Activated CD4-positive, CD25-positive, alpha-beta regulatory T cell treated with anti-CD3 and anti-CD28 coated beads, Interleukin-2, amount 50 U/mL, for 24 hours (primary cell): ENCODE measurements around the gene ATG16L1.

Experiments used
- ATAC-seq, 2 donors: fragments of 150-1000 bp; cut with Tn5 transposase; one replicate each; pipeline ENCODE4 v1.10.0; 2021; ENCODE audit warnings: mild to moderate bottlenecking in 1 of 2, moderate library complexity in 1 of 2

Gene ATG16L1

GRCh38 chr2:233251306-233252116 lies at the start of gene ATG16L1:
Gene ATG16L1 (plus strand): TSS chr2:233251673. CDS start chr2:233251828, 155 bp downstream.
- peak; percentile 73 to 82 for ATAC-seq

- ATAC-seq, result no peak
Measured at GRCh38 chr2:233202531-233202944, 48.9 kb upstream of the ATG16L1 start.

- no peak for ATAC-seq
Measured at GRCh38 chr2:233203060-233203459, 48.4 kb upstream of the ATG16L1 start.

DNA sequence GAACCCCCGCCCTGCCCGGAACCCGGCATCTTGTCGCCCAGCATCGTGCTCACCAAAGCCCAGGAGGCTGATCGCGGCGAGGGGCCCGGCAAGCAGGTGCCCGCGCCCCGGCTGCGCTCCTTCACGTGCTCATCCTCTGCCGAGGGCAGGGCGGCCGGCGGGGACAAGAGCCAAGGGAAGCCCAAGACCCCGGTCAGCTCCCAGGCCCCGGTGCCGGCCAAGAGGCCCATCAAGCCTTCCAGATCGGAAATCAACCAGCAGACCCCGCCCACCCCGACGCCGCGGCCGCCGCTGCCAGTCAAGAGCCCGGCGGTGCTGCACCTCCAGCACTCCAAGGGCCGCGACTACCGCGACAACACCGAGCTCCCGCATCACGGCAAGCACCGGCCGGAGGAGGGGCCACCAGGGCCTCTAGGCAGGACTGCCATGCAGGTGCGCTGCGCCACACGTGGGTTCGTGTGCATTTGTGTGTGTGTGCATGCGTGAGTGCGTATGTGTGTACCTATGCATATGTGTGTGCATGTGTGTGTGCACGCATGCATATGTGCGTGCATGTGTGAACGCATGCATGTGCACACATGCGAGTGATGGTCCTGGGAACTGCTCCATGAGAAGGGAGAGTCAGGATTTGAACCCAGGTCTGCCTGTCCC lies 47.1 kb upstream of the ATG16L1 start:
- ATAC-seq, result no peak

- ATAC-seq, result no peak
Measured at GRCh38 chr2:233208382-233209116, 42.9 kb upstream of the ATG16L1 start.

GRCh38 chr2:233209117-233209532 lies 42.3 kb upstream of the ATG16L1 start:
- no peak for ATAC-seq

- no peak for ATAC-seq
Measured at GRCh38 chr2:233209533-233210171, 41.8 kb upstream of the ATG16L1 start.

DNA sequence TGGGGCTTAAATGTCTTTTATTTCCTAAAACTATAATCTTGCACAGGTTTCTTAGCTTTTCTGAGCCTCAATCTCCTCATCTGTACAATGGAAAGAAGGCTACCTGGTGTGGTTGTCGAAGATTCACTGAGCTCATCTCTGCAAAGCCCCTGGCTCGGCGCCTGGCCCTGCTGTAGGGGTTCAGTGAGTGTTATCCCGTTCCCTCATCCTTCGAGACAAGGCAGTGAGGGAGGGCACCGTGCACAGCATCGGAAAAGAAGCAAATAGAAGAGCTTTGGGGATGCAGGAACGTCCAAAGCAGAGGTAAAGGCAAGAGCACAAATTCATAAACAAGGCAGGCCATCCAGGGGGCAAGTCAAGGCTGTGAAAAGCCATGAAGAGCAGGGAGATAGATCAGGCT lies 41.2 kb upstream of the ATG16L1 start:
- ATAC-seq, result no peak

GRCh38 chr2:233210843-233211547 lies 40.5 kb upstream of the ATG16L1 start:
- no peak for ATAC-seq

GRCh38 chr2:233211548-233211895 lies 40.0 kb upstream of the ATG16L1 start:
- no peak for ATAC-seq

- no peak for ATAC-seq
Measured at GRCh38 chr2:233213011-233213410, 38.5 kb upstream of the ATG16L1 start.

DNA sequence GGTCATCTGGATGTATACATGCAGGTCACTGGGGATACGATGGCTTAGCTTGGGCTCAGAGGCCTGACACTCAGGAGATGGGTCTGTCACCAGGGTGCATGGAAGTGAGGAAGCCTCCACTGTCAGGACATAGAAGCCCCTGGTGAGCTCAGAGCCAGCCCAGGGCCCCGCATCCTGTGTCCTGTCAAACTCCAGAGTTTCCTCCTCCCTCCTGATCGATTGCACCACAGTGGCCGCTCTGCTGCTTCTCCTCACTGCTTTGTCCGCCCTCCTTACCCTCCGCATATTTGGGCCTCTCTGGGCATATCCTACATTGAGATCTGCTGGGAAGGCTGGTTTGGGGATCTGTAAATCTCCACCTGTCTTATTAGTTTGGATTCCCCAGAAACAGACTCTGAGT lies 37.5 kb upstream of the ATG16L1 start:
- ATAC-seq, result no peak

GRCh38 chr2:233217892-233218377 lies 33.5 kb upstream of the ATG16L1 start:
- ATAC-seq, result no peak

DNA sequence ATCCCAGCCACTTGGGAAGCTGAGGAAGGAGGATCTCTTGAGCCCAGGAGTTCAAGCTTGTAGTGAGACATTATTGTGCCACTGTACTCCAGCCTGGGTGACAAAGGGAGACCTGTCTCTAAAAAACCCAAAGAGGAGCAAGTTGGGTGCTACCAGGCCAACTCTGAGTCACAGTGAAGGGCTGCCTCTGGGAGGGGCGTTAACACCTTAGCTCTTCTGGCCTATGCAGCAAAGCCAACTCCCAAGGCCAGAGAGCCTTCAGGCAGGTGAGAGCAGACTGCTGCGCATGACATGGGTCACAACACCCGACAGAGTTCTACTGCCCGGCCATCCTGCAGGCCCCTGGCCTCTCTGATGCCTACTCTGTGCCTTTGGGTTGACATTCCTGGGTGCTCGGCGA lies 32.6 kb upstream of the ATG16L1 start:
- ATAC-seq, result no peak

DNA sequence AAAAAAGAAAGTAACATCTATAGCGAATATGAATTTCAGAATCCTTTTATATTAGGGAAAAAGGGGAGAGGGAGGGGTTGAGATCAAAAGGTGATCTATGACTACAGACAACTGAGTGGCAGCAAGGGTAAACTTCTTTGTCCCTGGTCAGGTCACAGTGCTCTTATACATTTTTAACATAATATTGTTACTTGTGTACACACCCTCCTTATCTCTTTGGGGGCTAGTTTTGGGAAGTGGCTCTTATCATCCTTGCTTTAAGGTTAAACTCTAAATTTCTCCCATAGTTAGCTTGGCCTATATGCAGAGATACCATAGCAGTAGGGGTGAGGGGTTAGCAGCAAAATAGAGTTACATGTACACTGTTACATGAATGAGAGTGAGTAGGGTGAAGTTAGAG lies 31.6 kb upstream of the ATG16L1 start:
- no peak for ATAC-seq

DNA sequence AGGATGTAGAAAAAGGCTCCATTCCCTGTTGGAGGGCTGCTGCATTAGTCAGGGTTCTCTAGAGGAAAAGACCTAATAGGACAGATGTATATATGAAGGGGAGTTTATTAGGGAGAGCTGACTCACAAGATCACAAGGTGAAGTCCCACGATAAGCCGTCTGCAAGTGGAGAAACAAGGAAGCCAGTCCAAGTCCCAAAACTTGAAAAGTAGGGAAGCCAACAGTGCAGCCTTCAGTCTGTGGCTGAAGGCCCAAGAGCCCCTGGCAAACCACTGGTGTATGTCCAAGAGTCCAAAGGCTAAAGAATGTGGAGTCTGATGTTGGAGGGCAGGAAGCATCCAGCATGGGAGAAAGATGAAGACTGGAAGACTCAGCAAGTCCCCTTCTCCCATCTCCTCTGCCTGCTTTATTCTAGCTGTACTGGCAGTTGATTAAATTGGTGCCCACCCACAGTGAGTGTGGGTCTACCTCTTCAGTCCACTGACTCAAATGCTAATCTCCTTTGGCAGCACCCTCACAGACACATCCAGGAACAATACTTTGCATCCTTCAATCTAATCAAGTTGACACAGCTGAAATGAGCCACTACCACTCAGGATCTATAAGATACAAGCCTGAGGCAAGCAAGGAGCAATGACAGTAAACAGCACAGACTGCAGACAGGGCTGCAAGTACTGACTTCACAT lies 30.0 kb upstream of the ATG16L1 start:
- no peak for ATAC-seq

DNA sequence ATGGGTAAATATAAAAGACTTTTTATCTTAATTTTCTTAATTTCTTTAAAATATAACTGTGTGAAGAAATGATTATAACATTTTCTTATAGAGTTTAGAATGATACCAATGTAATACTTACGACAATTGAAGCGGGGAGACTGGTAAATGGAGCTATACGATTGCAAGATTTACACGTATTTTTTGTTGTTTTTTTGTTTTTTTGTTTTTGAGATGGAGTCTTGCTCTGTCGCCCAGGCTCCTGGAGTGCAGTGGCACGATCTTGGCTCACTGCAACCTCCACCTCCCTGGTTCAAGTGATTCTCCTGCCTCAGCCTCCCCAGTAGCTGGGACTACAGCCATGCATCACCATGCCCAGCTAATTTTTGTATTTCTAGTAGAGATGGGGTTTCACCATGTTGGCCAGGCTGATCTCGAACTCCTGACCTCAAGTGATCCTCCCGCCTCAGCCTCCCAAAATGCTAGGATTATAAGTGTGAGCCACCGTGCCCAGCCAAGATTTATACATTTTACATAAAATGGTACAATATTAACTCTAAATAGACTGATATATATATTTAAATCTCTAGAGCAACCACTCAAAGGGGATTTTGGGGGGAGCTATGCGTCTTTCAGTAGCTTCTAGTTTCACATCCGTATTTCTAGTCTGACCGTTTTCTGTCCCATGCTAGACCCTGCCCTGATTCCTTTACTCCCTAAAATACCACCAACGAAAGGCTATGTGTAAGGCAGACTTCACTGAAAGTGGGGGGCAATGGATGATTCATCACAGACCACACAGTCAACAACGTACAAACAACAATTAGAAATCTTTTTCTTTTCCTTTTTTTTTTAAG lies 28.2 kb upstream of the ATG16L1 start:
- ATAC-seq, result no peak

DNA sequence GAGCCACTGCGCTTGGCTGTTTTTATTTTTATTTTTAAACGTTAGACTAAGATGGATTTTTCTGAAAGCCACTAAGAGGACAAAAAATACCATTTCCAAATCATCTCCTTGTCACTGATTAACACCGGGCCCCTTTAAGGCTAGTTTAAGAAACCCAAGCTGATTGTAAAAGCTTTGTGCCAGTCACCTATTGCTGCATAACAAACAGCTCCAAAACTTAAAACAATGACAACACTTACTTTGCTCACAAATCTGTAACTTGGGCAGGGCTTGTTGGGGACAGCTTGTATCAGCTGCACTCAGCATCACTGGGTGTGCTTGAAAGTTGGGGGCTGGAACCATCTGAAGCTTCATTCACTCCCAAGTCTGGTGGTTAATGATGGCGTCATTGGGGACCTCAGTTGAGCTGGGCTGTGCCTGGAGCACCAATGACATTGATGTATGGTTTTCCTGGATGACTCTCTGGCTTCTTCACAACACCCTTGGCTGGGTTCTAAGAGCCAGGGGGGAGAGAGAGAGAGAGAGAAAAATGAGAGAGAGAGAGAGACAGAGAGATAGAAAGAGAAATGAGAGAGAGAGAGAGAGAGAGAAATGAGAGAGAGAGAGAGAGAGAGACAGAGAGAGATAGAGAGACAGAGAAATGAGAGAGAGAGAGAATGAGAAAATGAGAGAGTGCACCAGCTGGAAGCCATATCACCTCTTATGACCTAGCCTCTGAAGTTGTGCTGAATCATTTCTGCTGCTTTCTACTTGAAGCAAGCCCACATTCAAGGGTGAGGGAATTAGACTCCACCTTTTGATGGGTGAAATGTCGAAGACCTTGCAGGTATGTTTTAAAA lies 26.0 kb upstream of the ATG16L1 start:
- ATAC-seq, result no peak

GRCh38 chr2:233226511-233227031 lies 24.9 kb upstream of the ATG16L1 start:
- ATAC-seq, result no peak
